Neural cell (in vitro differentiated cells): ENCODE measurements around the gene FSIP2. TPM values are rescaled to one million over a fixed set of nuclear protein-coding genes. Genes with fewer than 3 reads are reported as not detected.

Experiments used
- H2AFZ ChIP-seq: fragments of 200-600, 300-800 bp; sonication (generic), shearing (Covaris generic); 2 replicates; pipeline ENCODE4 v1.6.0; 2014; ENCODE audit warnings: low read depth, mild to moderate bottlenecking, antibody characterized with exemption, low read length, moderate library complexity
- H3F3A ChIP-seq: fragments of 200-600 bp; shearing (Covaris generic); 2 replicates; pipeline ENCODE4 v1.6.1; 2016; ENCODE audit warnings: mild to moderate bottlenecking, moderate library complexity, mixed read lengths, antibody characterized with exemption, low read length; ENCODE audit not compliant: insufficient read depth, poor library complexity, severe bottlenecking
- H3K27ac ChIP-seq: fragments of 200-600, 300-800 bp; sonication (generic), shearing (Covaris generic); 2 replicates; pipeline ENCODE4 v1.5.1; 2014; ENCODE audit warnings: mild to moderate bottlenecking, low read length, moderate library complexity
- H3K27me3 ChIP-seq: fragments of 300-800, 200-600 bp; sonication (generic), shearing (Covaris generic); 2 replicates; pipeline ENCODE4 v1.6.0; 2014; ENCODE audit warnings: mild to moderate bottlenecking, low read depth, low read length, moderate library complexity; ENCODE audit not compliant: insufficient read depth
- H3K36me3 ChIP-seq: fragments of 300-800, 200-600 bp; sonication (generic), shearing (Covaris generic); 2 replicates; pipeline ENCODE4 v1.5.1; 2014; ENCODE audit warnings: mild to moderate bottlenecking, antibody characterized with exemption, low read length, moderate library complexity; ENCODE audit not compliant: insufficient read depth
- H3K4me2 ChIP-seq: fragments of 300-800, 200-600 bp; sonication (generic), shearing (Covaris generic); 2 replicates; pipeline ENCODE4 v1.6.0; 2014; ENCODE audit warnings: mild to moderate bottlenecking, low read length
- H3K4me3 ChIP-seq: fragments of 300-800, 200-600 bp; sonication (generic), shearing (Covaris generic); 2 replicates; pipeline ENCODE4 v1.5.1; 2014; ENCODE audit warnings: mild to moderate bottlenecking, low read length, moderate library complexity
- H3K79me2 ChIP-seq: fragments of 200-600 bp; shearing (Covaris generic); replicated peaks from 2 replicates; pipeline ENCODE4 v1.6.0; 2014; ENCODE audit warnings: mild to moderate bottlenecking, low read length, moderate library complexity; ENCODE audit not compliant: insufficient read depth
- H3K9ac ChIP-seq: fragments of 300-800, 200-600 bp; sonication (generic), shearing (Covaris generic); 2 replicates; pipeline ENCODE4 v1.6.1; 2016; ENCODE audit warnings: mild to moderate bottlenecking, low read length, mixed read lengths
- H3K9me2 ChIP-seq: fragments of 200-600 bp; shearing (Covaris generic); 2 replicates; pipeline ENCODE4 v1.6.1; 2016; ENCODE audit warnings: mild to moderate bottlenecking, low read length, mixed read lengths; ENCODE audit not compliant: insufficient read depth
- H3K9me3 ChIP-seq: fragments of 200-600, 300-800 bp; sonication (generic), shearing (Covaris generic); 2 replicates; pipeline ENCODE4 v1.6.1; 2016; ENCODE audit warnings: mild to moderate bottlenecking, mixed run types, low read length, moderate library complexity, mixed read lengths
- H4K20me1 ChIP-seq: fragments of 200-600 bp; shearing (Covaris generic); 2 replicates; pipeline ENCODE4 v1.6.1; 2016; ENCODE audit warnings: mild to moderate bottlenecking, mixed run types; ENCODE audit not compliant: insufficient read depth
- EP300 ChIP-seq: fragments of 450-650 bp; conservative IDR thresholded peaks from 2 replicates; pipeline ENCODE4 v1.6.1; 2014; ENCODE audit warnings: antibody characterized with exemption, mild to moderate bottlenecking, moderate library complexity; ENCODE audit not compliant: poor library complexity, severe bottlenecking
- EZH2 ChIP-seq: fragments of 200-600, 300-800 bp; shearing (Covaris generic), sonication (generic); IDR thresholded peaks from 2 replicates; pipeline ENCODE4 v1.6.1; 2014; ENCODE audit warnings: antibody characterized with exemption, low read length, borderline replicate concordance, mild to moderate bottlenecking; ENCODE audit not compliant: insufficient read depth, poor library complexity, severe bottlenecking
- MXI1 ChIP-seq: fragments of 450-650 bp; conservative IDR thresholded peaks from 2 replicates; pipeline ENCODE4 v1.6.1; 2014; ENCODE audit warnings: antibody characterized with exemption, mild to moderate bottlenecking; ENCODE audit not compliant: poor library complexity, severe bottlenecking
- POLR2AphosphoS5 ChIP-seq: IDR thresholded peaks from 2 replicates; pipeline ENCODE4 v1.6.1; 2012
- RAD21 ChIP-seq: fragments of 450-650 bp; conservative IDR thresholded peaks from 2 replicates; pipeline ENCODE4 v1.6.1; 2014; ENCODE audit warnings: antibody characterized with exemption, mild to moderate bottlenecking, moderate library complexity
- SMC3 ChIP-seq: fragments of 450-650 bp; conservative IDR thresholded peaks from 2 replicates; pipeline ENCODE4 v1.6.1; 2014; ENCODE audit warnings: antibody characterized with exemption, mild to moderate bottlenecking, moderate library complexity; ENCODE audit not compliant: poor library complexity
- TAF1 ChIP-seq: IDR thresholded peaks from 2 replicates; pipeline ENCODE4 v1.6.1; 2012; ENCODE audit warnings: low read depth
- polyA plus RNA-seq: library from polyadenylated mRNA; depleted of rRNA; stranded (reverse); fragments of >200 nt; gene quantifications from 2 replicates; pipeline ENCODE4 v1.2.3, GENCODE V29; 2014
- TF ChIP-seq, protein P1 (sequence below): IDR thresholded peaks from 2 replicates; pipeline ENCODE4 v1.6.1; 2012; ENCODE audit warnings: borderline replicate concordance
- TF ChIP-seq, protein P2 (sequence below): fragments of 450-650 bp; IDR thresholded peaks from 2 replicates; pipeline ENCODE4 v1.5.1; 2014; ENCODE audit warnings: antibody characterized with exemption, mild to moderate bottlenecking, moderate library complexity; ENCODE audit not compliant: poor library complexity, severe bottlenecking

The FSIP2 gene
- polyA plus RNA-seq, 1 donor from 2014 or later, result 11.0 TPM

DNA sequence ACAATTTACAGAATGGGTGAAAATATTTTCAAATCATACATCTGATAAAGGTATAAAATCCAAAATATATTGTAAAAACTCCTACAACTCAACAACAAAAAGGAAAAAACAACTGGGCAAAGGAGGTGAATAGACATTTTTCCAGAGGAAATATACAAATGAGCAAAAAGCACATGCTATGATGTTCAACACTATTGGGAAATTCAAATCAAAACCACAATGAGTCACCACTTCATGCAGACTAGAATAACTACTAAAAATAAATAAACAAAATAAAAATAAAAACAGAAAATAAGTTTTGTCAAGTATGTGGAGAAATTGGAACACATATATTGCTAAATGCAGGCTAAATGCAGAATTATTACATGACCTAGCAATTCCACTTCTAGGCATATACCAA, 120.9 kb downstream of the FSIP2 start:
- no peaks in the 10 kb centered on the region for H3F3A ChIP-seq
- H3K4me2 ChIP-seq, result no peak overlapping the region
- H3K27ac ChIP-seq, result no peak overlapping the region
- no peak overlapping the region for H2AFZ ChIP-seq
- no peaks in the 10 kb centered on the region for H3K79me2 ChIP-seq
- H3K36me3 ChIP-seq, result no peaks in the 10 kb centered on the region
- no peaks in the 10 kb centered on the region for H3K27me3 ChIP-seq
- no peak overlapping the region for H3K4me3 ChIP-seq
- H3K9me2 ChIP-seq, result no peaks in the 10 kb centered on the region
- no peaks in the 10 kb centered on the region for H3K9me3 ChIP-seq
- no peak for TF ChIP-seq RAD21
- TF ChIP-seq EZH2, result no peak
- TF ChIP-seq, protein P1, sequence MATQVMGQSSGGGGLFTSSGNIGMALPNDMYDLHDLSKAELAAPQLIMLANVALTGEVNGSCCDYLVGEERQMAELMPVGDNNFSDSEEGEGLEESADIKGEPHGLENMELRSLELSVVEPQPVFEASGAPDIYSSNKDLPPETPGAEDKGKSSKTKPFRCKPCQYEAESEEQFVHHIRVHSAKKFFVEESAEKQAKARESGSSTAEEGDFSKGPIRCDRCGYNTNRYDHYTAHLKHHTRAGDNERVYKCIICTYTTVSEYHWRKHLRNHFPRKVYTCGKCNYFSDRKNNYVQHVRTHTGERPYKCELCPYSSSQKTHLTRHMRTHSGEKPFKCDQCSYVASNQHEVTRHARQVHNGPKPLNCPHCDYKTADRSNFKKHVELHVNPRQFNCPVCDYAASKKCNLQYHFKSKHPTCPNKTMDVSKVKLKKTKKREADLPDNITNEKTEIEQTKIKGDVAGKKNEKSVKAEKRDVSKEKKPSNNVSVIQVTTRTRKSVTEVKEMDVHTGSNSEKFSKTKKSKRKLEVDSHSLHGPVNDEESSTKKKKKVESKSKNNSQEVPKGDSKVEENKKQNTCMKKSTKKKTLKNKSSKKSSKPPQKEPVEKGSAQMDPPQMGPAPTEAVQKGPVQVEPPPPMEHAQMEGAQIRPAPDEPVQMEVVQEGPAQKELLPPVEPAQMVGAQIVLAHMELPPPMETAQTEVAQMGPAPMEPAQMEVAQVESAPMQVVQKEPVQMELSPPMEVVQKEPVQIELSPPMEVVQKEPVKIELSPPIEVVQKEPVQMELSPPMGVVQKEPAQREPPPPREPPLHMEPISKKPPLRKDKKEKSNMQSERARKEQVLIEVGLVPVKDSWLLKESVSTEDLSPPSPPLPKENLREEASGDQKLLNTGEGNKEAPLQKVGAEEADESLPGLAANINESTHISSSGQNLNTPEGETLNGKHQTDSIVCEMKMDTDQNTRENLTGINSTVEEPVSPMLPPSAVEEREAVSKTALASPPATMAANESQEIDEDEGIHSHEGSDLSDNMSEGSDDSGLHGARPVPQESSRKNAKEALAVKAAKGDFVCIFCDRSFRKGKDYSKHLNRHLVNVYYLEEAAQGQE, result no peak
- no peak for TF ChIP-seq EP300
- H4K20me1 ChIP-seq, result no peaks in the 10 kb centered on the region
- no peak overlapping the region for H3K9ac ChIP-seq

DNA sequence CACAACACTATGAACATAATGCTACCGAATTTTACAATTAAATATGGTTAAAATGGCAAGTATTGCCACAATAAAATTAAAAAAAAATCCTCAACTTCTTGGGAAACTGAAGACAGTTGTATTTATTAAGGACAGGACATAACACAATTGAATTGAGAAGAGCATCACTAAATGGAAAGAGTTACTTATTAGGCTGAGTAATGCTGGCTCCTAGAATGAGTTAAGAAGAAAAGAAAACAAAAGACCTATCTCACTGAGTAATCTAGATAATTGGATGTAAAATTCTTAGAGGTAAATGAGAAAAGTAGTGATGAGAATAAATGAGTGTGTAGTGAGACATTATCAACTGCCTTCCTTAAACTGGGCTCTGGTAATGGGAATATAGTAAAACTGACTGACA, 121.7 kb downstream of the FSIP2 start:
- Histone ChIP-seq H2AFZ (no peak overlapping the region), H3K79me2 (no peaks in the 10 kb centered on the region), H3K36me3 (no peaks in the 10 kb centered on the region), H3F3A (no peaks in the 10 kb centered on the region), H3K9me2 (no peaks in the 10 kb centered on the region), H3K4me2 (no peak overlapping the region), H3K27ac (no peak overlapping the region), H3K4me3 (no peak overlapping the region), H4K20me1 (no peaks in the 10 kb centered on the region), H3K9me3 (no peaks in the 10 kb centered on the region), H3K9ac (no peak overlapping the region), H3K27me3 (no peaks in the 10 kb centered on the region)
- TF ChIP-seq, protein P2, sequence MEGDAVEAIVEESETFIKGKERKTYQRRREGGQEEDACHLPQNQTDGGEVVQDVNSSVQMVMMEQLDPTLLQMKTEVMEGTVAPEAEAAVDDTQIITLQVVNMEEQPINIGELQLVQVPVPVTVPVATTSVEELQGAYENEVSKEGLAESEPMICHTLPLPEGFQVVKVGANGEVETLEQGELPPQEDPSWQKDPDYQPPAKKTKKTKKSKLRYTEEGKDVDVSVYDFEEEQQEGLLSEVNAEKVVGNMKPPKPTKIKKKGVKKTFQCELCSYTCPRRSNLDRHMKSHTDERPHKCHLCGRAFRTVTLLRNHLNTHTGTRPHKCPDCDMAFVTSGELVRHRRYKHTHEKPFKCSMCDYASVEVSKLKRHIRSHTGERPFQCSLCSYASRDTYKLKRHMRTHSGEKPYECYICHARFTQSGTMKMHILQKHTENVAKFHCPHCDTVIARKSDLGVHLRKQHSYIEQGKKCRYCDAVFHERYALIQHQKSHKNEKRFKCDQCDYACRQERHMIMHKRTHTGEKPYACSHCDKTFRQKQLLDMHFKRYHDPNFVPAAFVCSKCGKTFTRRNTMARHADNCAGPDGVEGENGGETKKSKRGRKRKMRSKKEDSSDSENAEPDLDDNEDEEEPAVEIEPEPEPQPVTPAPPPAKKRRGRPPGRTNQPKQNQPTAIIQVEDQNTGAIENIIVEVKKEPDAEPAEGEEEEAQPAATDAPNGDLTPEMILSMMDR, result no peak
- no peak for TF ChIP-seq MXI1
- no peak for TF ChIP-seq RAD21
- no peak for TF ChIP-seq EZH2
- no peak for TF ChIP-seq SMC3
- TF ChIP-seq, protein P1, result no peak
- no peak for TF ChIP-seq EP300
- no peak for TF ChIP-seq TAF1
- TF ChIP-seq POLR2AphosphoS5, result no peak
